HL-60 (cell line): ENCODE measurements around the gene TBC1D20.

Experiments
- CTCF ChIP-seq: IDR thresholded peaks from one replicate; pipeline ENCODE4 v1.5.1; 2011; ENCODE audit warnings: low read length, control low read depth, inconsistent platforms; ENCODE audit not compliant: insufficient read depth
- GABPA ChIP-seq: IDR thresholded peaks from 2 replicates; pipeline ENCODE4 v1.6.1; 2012; ENCODE audit warnings: low read depth
- POLR2AphosphoS5 ChIP-seq: IDR thresholded peaks from 2 replicates; pipeline ENCODE4 v1.6.1; 2012; ENCODE audit warnings: low read depth
- REST ChIP-seq: IDR thresholded peaks from 2 replicates; pipeline ENCODE4 v1.6.1; 2012; ENCODE audit warnings: low read depth; ENCODE audit not compliant: insufficient replicate concordance
- SPI1 ChIP-seq: IDR thresholded peaks from 2 replicates; pipeline ENCODE4 v1.6.1; 2012; ENCODE audit warnings: low read depth, mild to moderate bottlenecking, borderline replicate concordance

- TF ChIP-seq CTCF (no peak), GABPA (no peak), POLR2AphosphoS5 (no peak), REST (no peak), SPI1 (no peak)
Measured at GRCh38 chr20:435558-435957, 26.8 kb downstream of the TBC1D20 start.
